WTC11 (cell line): ENCODE results near the gene RLIM.

Experiments
- CTCF ChIP-seq: fragments of 200-600 bp; IDR thresholded peaks from 2 replicates; pipeline ENCODE4 v1.8.0; 2022; ENCODE audit warnings: antibody characterized with exemption
- PRDM15 ChIP-seq: sonication (generic); formaldehyde crosslinking; IDR thresholded peaks from 2 replicates; pipeline ENCODE4 v1.8.0; 2022; ENCODE audit warnings: missing genetic modification reagents

GRCh38 chrX:74578137-74578536 lies 36.3 kb downstream of the RLIM start:
- TF ChIP-seq CTCF (no peak), PRDM15 (no peak)
